Glutamatergic neuron (in vitro differentiated cells): ENCODE data around the gene FBLN5. TPM values are rescaled to one million over a fixed set of nuclear protein-coding genes. Genes with fewer than 3 reads are reported as not detected.

Experiments
- DNase-seq: peaks from one replicate; pipeline ENCODE4 v3.0.0; 2022
- H3K27ac Mint-ChIP-seq: one replicate; pipeline ENCODE4 v1.8.0; 2020; ENCODE audit warnings: mild to moderate bottlenecking, mixed read lengths, inconsistent platforms; ENCODE audit not compliant: unreplicated experiment
- H3K27me3 Mint-ChIP-seq: one replicate; pipeline ENCODE4 v1.8.0; 2020; ENCODE audit warnings: mild to moderate bottlenecking, moderate library complexity, mixed read lengths, inconsistent platforms; ENCODE audit not compliant: unreplicated experiment
- H3K36me3 Mint-ChIP-seq: one replicate; pipeline ENCODE4 v1.8.0; 2020; ENCODE audit warnings: mild to moderate bottlenecking, mixed read lengths, inconsistent platforms; ENCODE audit not compliant: unreplicated experiment
- H3K4me1 Mint-ChIP-seq: one replicate; pipeline ENCODE4 v1.8.0; 2020; ENCODE audit warnings: mild to moderate bottlenecking, low read depth, mixed read lengths, inconsistent platforms; ENCODE audit not compliant: unreplicated experiment
- H3K4me3 Mint-ChIP-seq: one replicate; pipeline ENCODE4 v1.8.0; 2020; ENCODE audit warnings: mild to moderate bottlenecking, mixed read lengths, inconsistent platforms; ENCODE audit not compliant: unreplicated experiment
- H3K9me3 Mint-ChIP-seq: one replicate; pipeline ENCODE4 v1.8.0; 2020; ENCODE audit warnings: mild to moderate bottlenecking, moderate library complexity, mixed read lengths, inconsistent platforms; ENCODE audit not compliant: unreplicated experiment
- total RNA-seq: library from RNA; stranded (reverse); fragmentation: NEBNext Ultra II Directional; extraction: Animal tissue kit (Norgen Biotek cat#: 25700); gene quantifications from one replicate; pipeline ENCODE4 v1.2.1, GENCODE V29; 2021; ENCODE audit not compliant: unreplicated experiment
- TF ChIP-seq, protein P1 (sequence below): fragments of 200-600 bp; sonication (generic); IDR thresholded peaks from one replicate; pipeline ENCODE4 v1.5.0; 2021; ENCODE audit not compliant: partially characterized antibody, unreplicated experiment

Gene FBLN5
- total RNA-seq, 1 donor from 2014 or later, result not detected

DNA sequence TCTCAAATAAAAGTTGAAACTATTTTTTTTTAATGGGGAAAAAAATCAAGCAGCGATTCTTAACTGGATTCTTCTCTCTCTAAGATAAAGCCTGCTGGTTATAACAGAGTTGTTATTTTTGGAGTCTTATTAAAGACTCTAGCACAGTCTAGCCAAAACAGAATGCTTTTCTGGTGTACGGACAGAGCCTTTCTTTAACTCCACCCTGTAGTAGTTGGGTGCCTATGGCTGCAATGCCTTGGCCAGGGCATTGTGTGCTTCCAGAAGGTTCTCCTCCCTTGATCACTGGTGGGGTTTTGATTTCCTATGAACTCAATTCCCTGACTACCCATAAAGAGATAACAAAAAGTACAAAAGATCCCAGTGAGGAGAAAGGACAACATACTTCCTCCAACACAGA is 44.4 kb downstream of the FBLN5 start:
- Mint-ChIP-seq H3K27ac (no peak overlapping the region), H3K9me3 (peaks cover under 1% of the 10 kb centered on the region), H3K36me3 (no peaks in the 10 kb centered on the region), H3K4me3 (no peak overlapping the region), H3K27me3 (no peaks in the 10 kb centered on the region), H3K4me1 (no peaks in the 10 kb centered on the region)
- TF ChIP-seq, protein P1, sequence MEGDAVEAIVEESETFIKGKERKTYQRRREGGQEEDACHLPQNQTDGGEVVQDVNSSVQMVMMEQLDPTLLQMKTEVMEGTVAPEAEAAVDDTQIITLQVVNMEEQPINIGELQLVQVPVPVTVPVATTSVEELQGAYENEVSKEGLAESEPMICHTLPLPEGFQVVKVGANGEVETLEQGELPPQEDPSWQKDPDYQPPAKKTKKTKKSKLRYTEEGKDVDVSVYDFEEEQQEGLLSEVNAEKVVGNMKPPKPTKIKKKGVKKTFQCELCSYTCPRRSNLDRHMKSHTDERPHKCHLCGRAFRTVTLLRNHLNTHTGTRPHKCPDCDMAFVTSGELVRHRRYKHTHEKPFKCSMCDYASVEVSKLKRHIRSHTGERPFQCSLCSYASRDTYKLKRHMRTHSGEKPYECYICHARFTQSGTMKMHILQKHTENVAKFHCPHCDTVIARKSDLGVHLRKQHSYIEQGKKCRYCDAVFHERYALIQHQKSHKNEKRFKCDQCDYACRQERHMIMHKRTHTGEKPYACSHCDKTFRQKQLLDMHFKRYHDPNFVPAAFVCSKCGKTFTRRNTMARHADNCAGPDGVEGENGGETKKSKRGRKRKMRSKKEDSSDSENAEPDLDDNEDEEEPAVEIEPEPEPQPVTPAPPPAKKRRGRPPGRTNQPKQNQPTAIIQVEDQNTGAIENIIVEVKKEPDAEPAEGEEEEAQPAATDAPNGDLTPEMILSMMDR, result no peak
- DNase-seq, result no peak

DNA sequence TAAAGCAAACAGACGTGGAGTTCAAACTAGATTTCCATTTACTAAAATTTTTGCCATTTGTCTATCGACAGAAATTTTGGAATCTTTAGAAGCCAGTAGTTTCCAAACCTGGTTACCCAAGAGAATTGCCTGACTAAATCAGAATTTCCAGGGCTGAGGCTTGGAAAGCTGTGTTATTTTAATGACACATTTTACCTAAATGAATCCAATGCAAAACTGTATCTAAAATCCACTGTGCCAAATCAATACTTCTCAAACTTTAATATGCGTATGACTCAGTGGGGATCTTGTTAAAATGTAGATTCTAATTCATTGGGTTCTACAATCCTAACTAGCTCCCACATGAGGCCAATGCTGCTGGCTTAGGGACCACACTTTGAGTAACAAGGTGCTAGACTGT is 45.2 kb downstream of the FBLN5 start:
- no peak overlapping the region for H3K27ac Mint-ChIP-seq
- no peak overlapping the region for H3K4me3 Mint-ChIP-seq
- H3K36me3 Mint-ChIP-seq, result no peaks in the 10 kb centered on the region
- no peaks in the 10 kb centered on the region for H3K27me3 Mint-ChIP-seq
- no peaks in the 10 kb centered on the region for H3K9me3 Mint-ChIP-seq
- no peak for DNase-seq
- no peaks in the 10 kb centered on the region for H3K4me1 Mint-ChIP-seq
- TF ChIP-seq, protein P1, result no peak

DNA sequence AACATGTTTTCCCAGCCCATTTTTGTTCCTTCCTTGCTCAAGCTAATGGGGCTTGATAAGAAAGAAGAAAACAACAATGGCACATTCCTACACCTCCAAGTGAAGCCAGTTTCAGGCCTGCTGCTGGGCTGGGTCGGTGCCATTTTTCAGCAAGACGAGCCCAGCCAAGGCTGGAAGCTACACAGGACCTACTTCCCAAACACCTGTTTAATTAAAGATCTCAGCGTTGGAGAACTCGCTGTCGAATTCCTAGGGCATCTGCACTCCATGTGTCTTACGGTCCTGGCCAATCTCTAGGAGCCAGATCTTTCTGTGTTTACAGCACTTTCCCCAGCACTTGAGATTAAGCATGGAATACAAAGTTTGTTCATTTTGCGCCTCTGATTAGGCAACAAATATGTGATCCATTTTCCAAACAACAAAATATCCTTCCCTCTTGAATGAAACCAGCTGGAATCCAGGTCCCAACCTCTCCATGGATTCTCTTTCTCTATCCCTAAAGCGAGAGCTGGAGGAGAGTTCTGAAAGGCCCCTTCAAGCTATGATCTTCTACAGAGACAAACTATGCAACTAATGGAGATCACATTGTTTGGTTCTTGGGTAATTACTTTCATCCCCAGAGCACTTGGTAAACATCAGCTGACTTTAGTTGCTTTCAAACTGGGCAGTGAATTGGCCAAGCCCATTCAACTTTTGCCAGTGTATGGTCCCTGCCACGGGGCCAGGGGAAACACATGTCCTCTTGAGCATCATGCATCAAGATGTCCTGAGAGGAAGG is 45.9 kb downstream of the FBLN5 start:
- DNase-seq, result no peak
- Mint-ChIP-seq H3K4me1 (no peaks in the 10 kb centered on the region), H3K36me3 (no peaks in the 10 kb centered on the region), H3K4me3 (no peak overlapping the region), H3K9me3 (no peaks in the 10 kb centered on the region), H3K27ac (no peak overlapping the region), H3K27me3 (no peaks in the 10 kb centered on the region)
- TF ChIP-seq, protein P1, result no peak

DNA sequence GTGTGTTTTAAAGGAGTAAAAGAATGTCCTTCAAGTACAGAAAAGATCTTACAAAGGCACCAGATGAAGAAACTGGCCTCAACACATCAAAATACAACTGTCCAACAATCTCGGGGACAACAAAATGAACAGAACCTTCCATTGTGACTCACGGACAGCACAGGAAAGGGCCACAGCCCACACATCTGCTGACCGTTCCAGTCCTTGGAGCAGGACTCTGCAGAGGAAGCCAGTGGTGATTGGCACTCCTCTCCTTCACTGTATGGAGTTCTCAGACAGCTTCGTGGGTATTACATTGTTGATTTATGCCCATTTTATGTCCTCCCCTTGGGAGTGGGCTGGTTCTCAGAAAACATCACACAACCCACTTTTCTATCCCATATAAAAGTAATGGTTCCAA is 47.7 kb downstream of the FBLN5 start:
- Mint-ChIP-seq H3K36me3 (no peaks in the 10 kb centered on the region), H3K27ac (no peak overlapping the region), H3K4me3 (no peak overlapping the region), H3K9me3 (no peaks in the 10 kb centered on the region), H3K4me1 (no peaks in the 10 kb centered on the region), H3K27me3 (no peaks in the 10 kb centered on the region)
- TF ChIP-seq, protein P1, result no peak
- DNase-seq, result no peak

DNA sequence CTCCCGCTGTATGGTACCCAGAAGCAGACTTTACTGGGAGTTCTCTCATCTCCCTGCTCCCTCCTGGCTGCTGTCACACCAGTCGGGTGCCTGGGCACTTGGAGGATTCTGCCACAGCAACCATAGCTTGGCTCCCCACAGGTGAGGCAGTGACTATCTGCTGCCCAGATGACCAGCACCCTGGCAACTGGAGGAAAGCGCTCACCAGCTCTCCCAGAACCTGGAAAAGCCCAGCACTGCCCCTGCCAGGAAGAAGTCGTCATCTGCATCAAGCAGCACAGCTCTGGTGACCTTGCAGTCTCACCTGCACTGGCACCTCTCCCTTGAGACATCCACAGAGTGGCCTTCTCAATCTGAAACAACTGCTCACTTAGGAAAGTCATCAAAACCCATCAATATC is 48.3 kb downstream of the FBLN5 start:
- Mint-ChIP-seq H3K4me1 (no peaks in the 10 kb centered on the region), H3K27ac (no peak overlapping the region), H3K4me3 (no peak overlapping the region), H3K36me3 (no peaks in the 10 kb centered on the region), H3K9me3 (no peaks in the 10 kb centered on the region), H3K27me3 (no peaks in the 10 kb centered on the region)
- DNase-seq, result no peak
- TF ChIP-seq, protein P1, result no peak
